Measurements from ENCODE around the gene TDRD10.

Gene TDRD10

GRCh38 chr1:154546264-154547063 lies 44.4 kb downstream of the TDRD10 start:
- no peak overlapping the region for H3K14ac ChIP-seq (ENCODE audit: low read length)
- no CpG with 5 or more reads among the region's 13 CpGs for WGBS (ENCODE audit: extremely low coverage, insufficient coverage, insufficient read length)
- H3K79me2 ChIP-seq (ENCODE audit: control insufficient read depth, insufficient read depth, low read length, poor library complexity): no peaks in the 10 kb centered on the region
- H3K4me2 ChIP-seq (ENCODE audit: low read length): no peak overlapping the region
- no peak overlapping the region for H4K91ac ChIP-seq (ENCODE audit: low read depth, low read length)
- H4K8ac ChIP-seq (ENCODE audit: low read depth, low read length): no peak overlapping the region
- peaks cover 21 to 28% of the 10 kb centered on the region in 2 experiments for H3K36me3 ChIP-seq (ENCODE audit: control insufficient read depth in 1 of 2, insufficient read depth in 2 of 2, low read length in 2 of 2)
- no peak overlapping the region for H3K4ac ChIP-seq (ENCODE audit: low read depth, low read length)
- H2BK12ac ChIP-seq (ENCODE audit: low read length): no peak overlapping the region
- no peak overlapping the region for H3K27ac ChIP-seq (ENCODE audit: low read depth, low read length)
- H2BK120ac ChIP-seq (ENCODE audit: insufficient read depth, low read length, poor library complexity): no peak overlapping the region
- H2AK5ac ChIP-seq (ENCODE audit: low read length): no peak overlapping the region
- H3K18ac ChIP-seq (ENCODE audit: low read length): no peak overlapping the region
- no peaks in the 10 kb centered on the region for H3K79me1 ChIP-seq (ENCODE audit: low read length)
- H3K9me3 ChIP-seq (ENCODE audit: insufficient read depth, low read depth, low read length): peaks cover 2% of the 10 kb centered on the region
- no peak overlapping the region for H4K12ac ChIP-seq (ENCODE audit: low read depth, low read length)
- no peaks in the 10 kb centered on the region for H3K27me3 ChIP-seq (ENCODE audit: insufficient read depth, low read length)
- peak; percentile 43 to 69 for DNase-seq
- H3K4me3 ChIP-seq (ENCODE audit: low read depth, low read length): no peak overlapping the region
- H2BK5ac ChIP-seq (ENCODE audit: low read depth, low read length, poor library complexity): no peak overlapping the region
- H3K9ac ChIP-seq (ENCODE audit: low read length): no peak overlapping the region
- H2AFZ ChIP-seq (ENCODE audit: insufficient read depth, low read length, poor library complexity): no peak overlapping the region
- no peak overlapping the region for H3K23ac ChIP-seq (ENCODE audit: low read length)
- H3K4me1 ChIP-seq (ENCODE audit: control insufficient read depth in 1 of 2, insufficient read depth in 2 of 2, low read length in 2 of 2): no peaks in the 10 kb centered on the region

GRCh38 chr1:154547105-154547732 lies 45.2 kb downstream of the TDRD10 start:
- no CpG with 5 or more reads among the region's 11 CpGs for WGBS (ENCODE audit: extremely low coverage, insufficient coverage, insufficient read length)
- no peak overlapping the region for H4K8ac ChIP-seq (ENCODE audit: low read depth, low read length)
- H3K4ac ChIP-seq (ENCODE audit: low read depth, low read length): no peak overlapping the region
- no peak overlapping the region for H2BK5ac ChIP-seq (ENCODE audit: low read depth, low read length, poor library complexity)
- no peak overlapping the region for H3K18ac ChIP-seq (ENCODE audit: low read length)
- no peak overlapping the region for H3K14ac ChIP-seq (ENCODE audit: low read length)
- H3K9me3 ChIP-seq (ENCODE audit: insufficient read depth, low read depth, low read length): peaks cover 2% of the 10 kb centered on the region
- H2BK120ac ChIP-seq (ENCODE audit: insufficient read depth, low read length, poor library complexity): no peak overlapping the region
- H3K23ac ChIP-seq (ENCODE audit: low read length): no peak overlapping the region
- no peak overlapping the region for H4K91ac ChIP-seq (ENCODE audit: low read depth, low read length)
- H2AFZ ChIP-seq (ENCODE audit: insufficient read depth, low read length, poor library complexity): no peak overlapping the region
- no peak overlapping the region for H3K4me2 ChIP-seq (ENCODE audit: low read length)
- peaks cover 29 to 35% of the 10 kb centered on the region in 2 experiments for H3K36me3 ChIP-seq (ENCODE audit: control insufficient read depth in 1 of 2, insufficient read depth in 2 of 2, low read length in 2 of 2)
- H3K27ac ChIP-seq (ENCODE audit: low read depth, low read length): no peak overlapping the region
- H3K4me1 ChIP-seq (ENCODE audit: control insufficient read depth in 1 of 2, insufficient read depth in 2 of 2, low read length in 2 of 2): no peaks in the 10 kb centered on the region
- H2AK5ac ChIP-seq (ENCODE audit: low read length): no peak overlapping the region
- H3K79me1 ChIP-seq (ENCODE audit: low read length): no peaks in the 10 kb centered on the region
- H2BK12ac ChIP-seq (ENCODE audit: low read length): no peak overlapping the region
- no peaks in the 10 kb centered on the region for H3K79me2 ChIP-seq (ENCODE audit: control insufficient read depth, insufficient read depth, low read length, poor library complexity)
- no peak for DNase-seq
- no peaks in the 10 kb centered on the region for H3K27me3 ChIP-seq (ENCODE audit: insufficient read depth, low read length)
- no peak overlapping the region for H3K4me3 ChIP-seq (ENCODE audit: low read depth, low read length)
- no peak overlapping the region for H3K9ac ChIP-seq (ENCODE audit: low read length)
- no peak overlapping the region for H4K12ac ChIP-seq (ENCODE audit: low read depth, low read length)

- Histone ChIP-seq H2AK5ac (ENCODE audit: low read length) (no peak overlapping the region), H2AFZ (ENCODE audit: insufficient read depth, low read length, poor library complexity) (no peak overlapping the region)
Measured at GRCh38 chr1:154548028-154548427, 46.0 kb downstream of the TDRD10 start.

GRCh38 chr1:154549202-154549770 lies 47.3 kb downstream of the TDRD10 start:
- no peak overlapping the region for H4K12ac ChIP-seq (ENCODE audit: low read depth, low read length)
- H3K9ac ChIP-seq (ENCODE audit: low read length): no peak overlapping the region
- H3K4me2 ChIP-seq (ENCODE audit: low read length): no peak overlapping the region
- no peak overlapping the region for H3K23ac ChIP-seq (ENCODE audit: low read length)
- H3K9me3 ChIP-seq (ENCODE audit: insufficient read depth, low read depth, low read length): no peaks in the 10 kb centered on the region
- H3K27me3 ChIP-seq (ENCODE audit: insufficient read depth, low read length): no peaks in the 10 kb centered on the region
- no peak overlapping the region for H3K4ac ChIP-seq (ENCODE audit: low read depth, low read length)
- no peaks in the 10 kb centered on the region for H3K79me2 ChIP-seq (ENCODE audit: control insufficient read depth, insufficient read depth, low read length, poor library complexity)
- no peak overlapping the region for H3K14ac ChIP-seq (ENCODE audit: low read length)
- H3K4me1 ChIP-seq (ENCODE audit: control insufficient read depth in 1 of 2, insufficient read depth in 2 of 2, low read length in 2 of 2): no peaks in the 10 kb centered on the region
- H4K8ac ChIP-seq (ENCODE audit: low read depth, low read length): no peak overlapping the region
- H3K36me3 ChIP-seq (ENCODE audit: control insufficient read depth in 1 of 2, insufficient read depth in 2 of 2, low read length in 2 of 2): peaks cover 41 to 54% of the 10 kb centered on the region in 2 experiments
- H3K4me3 ChIP-seq (ENCODE audit: low read depth, low read length): no peak overlapping the region
- DNase-seq: no peak
- no peak overlapping the region for H2BK120ac ChIP-seq (ENCODE audit: insufficient read depth, low read length, poor library complexity)
- no peak overlapping the region for H3K27ac ChIP-seq (ENCODE audit: low read depth, low read length)
- H2BK12ac ChIP-seq (ENCODE audit: low read length): no peak overlapping the region
- H3K18ac ChIP-seq (ENCODE audit: low read length): no peak overlapping the region
- no peak overlapping the region for H2AFZ ChIP-seq (ENCODE audit: insufficient read depth, low read length, poor library complexity)
- no CpG with 5 or more reads among the region's 3 CpGs for WGBS (ENCODE audit: extremely low coverage, insufficient coverage, insufficient read length)
- no peaks in the 10 kb centered on the region for H3K79me1 ChIP-seq (ENCODE audit: low read length)
- H2AK5ac ChIP-seq (ENCODE audit: low read length): no peak overlapping the region
- no peak overlapping the region for H2BK5ac ChIP-seq (ENCODE audit: low read depth, low read length, poor library complexity)
- no peak overlapping the region for H4K91ac ChIP-seq (ENCODE audit: low read depth, low read length)

More at GRCh38 chr1:154548028-154548427, 46.0 kb downstream of the TDRD10 start:
- no peak overlapping the region for H3K4me2 ChIP-seq (ENCODE audit: low read length)
- H3K36me3 ChIP-seq (ENCODE audit: control insufficient read depth in 1 of 2, insufficient read depth in 2 of 2, low read length in 2 of 2): peaks cover 35 to 43% of the 10 kb centered on the region in 2 experiments
- H3K18ac ChIP-seq (ENCODE audit: low read length): no peak overlapping the region
- no peaks in the 10 kb centered on the region for H3K79me1 ChIP-seq (ENCODE audit: low read length)
- H3K23ac ChIP-seq (ENCODE audit: low read length): no peak overlapping the region
- no peak overlapping the region for H3K4ac ChIP-seq (ENCODE audit: low read depth, low read length)
- no peak for DNase-seq
- H3K9ac ChIP-seq (ENCODE audit: low read length): no peak overlapping the region
- no peaks in the 10 kb centered on the region for H3K79me2 ChIP-seq (ENCODE audit: control insufficient read depth, insufficient read depth, low read length, poor library complexity)
- H4K12ac ChIP-seq (ENCODE audit: low read depth, low read length): no peak overlapping the region
- WGBS (ENCODE audit: extremely low coverage, insufficient coverage, insufficient read length): no CpG with 5 or more reads among the region's 1 CpG
- no peak overlapping the region for H3K14ac ChIP-seq (ENCODE audit: low read length)
- H3K9me3 ChIP-seq (ENCODE audit: insufficient read depth, low read depth, low read length): peaks cover 2% of the 10 kb centered on the region
- no peak overlapping the region for H2BK5ac ChIP-seq (ENCODE audit: low read depth, low read length, poor library complexity)
- H4K8ac ChIP-seq (ENCODE audit: low read depth, low read length): no peak overlapping the region
- H2BK120ac ChIP-seq (ENCODE audit: insufficient read depth, low read length, poor library complexity): no peak overlapping the region
- H2BK12ac ChIP-seq (ENCODE audit: low read length): no peak overlapping the region
- no peaks in the 10 kb centered on the region for H3K4me1 ChIP-seq (ENCODE audit: control insufficient read depth in 1 of 2, insufficient read depth in 2 of 2, low read length in 2 of 2)
- H4K91ac ChIP-seq (ENCODE audit: low read depth, low read length): no peak overlapping the region
- no peaks in the 10 kb centered on the region for H3K27me3 ChIP-seq (ENCODE audit: insufficient read depth, low read length)
- no peak overlapping the region for H3K27ac ChIP-seq (ENCODE audit: low read depth, low read length)
- H3K4me3 ChIP-seq (ENCODE audit: low read depth, low read length): no peak overlapping the region

Data from trophoblast cell (in vitro differentiated cells and primary cell).